ENCODE measurements around the gene MAGEA12.
"Not testable (repeated sequence)": the region's sequence is repeated elsewhere in the genome, so short reads cannot be mapped to it uniquely, and the experiment has no call there.

The MAGEA12 gene

DNA sequence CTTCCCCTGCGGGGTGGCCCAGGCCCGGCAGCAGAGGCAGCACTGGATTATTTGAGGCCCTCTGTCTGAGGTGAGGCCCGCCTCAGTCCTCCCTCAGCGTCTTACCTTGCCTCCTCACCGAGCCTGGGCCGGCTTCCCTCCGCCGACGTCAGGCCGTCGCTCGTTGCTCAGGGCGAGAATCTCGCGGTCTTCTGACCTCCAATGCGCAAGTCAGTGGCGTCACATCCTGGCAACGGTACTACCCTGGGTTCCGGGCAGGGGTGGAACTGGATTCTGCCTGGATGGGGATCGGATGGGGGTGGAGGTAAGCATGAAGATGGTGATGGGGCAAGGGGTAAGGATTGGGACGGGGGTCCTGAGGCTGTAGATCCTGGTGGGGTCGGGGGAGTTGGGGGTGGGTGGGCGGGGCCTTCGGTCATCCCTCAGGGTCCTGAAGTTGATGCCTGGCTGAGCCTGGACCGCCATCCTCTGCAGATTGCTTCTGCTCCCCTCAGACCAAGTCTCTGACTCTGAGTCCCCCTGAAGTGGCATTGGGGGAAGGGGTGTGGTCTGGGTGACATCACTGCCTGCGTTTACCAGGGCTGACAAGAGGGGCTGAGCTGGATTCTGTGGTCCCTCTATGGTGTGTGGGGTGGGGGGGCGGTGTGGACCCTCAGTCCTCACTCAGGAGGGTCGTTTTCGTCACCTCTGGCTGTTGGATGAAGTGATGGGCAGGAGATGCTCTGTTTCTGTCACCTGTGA is 36.2 kb downstream of the MAGEA12 start, which contains the start of gene MAGEA6:
TSS of gene MAGEA6 (minus strand) at position 141 of the 741 bp plus-strand sequence. CDS start 2,039 bp downstream, outside the sequence.
- DNase-seq, result not testable (repeated sequence)

DNA sequence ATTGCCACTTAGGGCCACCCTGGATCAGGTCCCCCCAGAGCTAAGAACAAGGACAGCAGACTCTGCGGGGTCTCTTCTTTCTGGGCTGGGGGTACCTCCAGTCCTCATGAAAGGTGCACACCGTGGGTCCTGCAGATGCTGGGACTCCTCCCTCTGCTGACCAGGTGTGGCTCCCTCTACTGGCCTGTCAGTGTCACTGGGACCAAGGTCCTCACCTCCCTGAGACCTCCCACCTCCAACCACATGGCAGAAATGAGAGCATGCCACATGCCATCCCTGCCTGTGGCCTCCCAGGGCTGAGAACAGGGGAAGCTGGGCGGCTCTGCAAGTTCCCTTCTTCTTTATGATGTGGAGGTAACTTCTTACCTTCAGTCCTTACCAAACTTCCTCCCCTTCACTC is 53.5 kb downstream of the MAGEA12 start:
- not testable (repeated sequence) for DNase-seq
